SK-N-SH (cell line): ENCODE results near the gene AP4M1. TPM values are rescaled to one million over a fixed set of nuclear protein-coding genes. Genes with fewer than 3 reads are reported as not detected.

Experiments
- CTCF ChIA-PET: fragments of 300-600, 350-600 bp; formaldehyde crosslinking; extraction: SDS; loops from one replicate; lab custom pipeline; 2021; lab: Yijun Ruan, JAX
- POLR2A ChIA-PET: fragments of 350-600 bp; sonication (Branson Sonifier 250); formaldehyde crosslinking; extraction: SDS; loops from one replicate; lab custom pipeline; 2020; ENCODE audit warnings: antibody characterized with exemption, inconsistent platforms; lab: Yijun Ruan, JAX
- DNase-seq: peaks from one replicate; pipeline ENCODE4 v3.0.0; 2012
- H2AFZ ChIP-seq: fragments of 200-600 bp; sonication (generic); 2 replicates; pipeline ENCODE4 v1.8.1; 2016; ENCODE audit warnings: antibody characterized with exemption, mild to moderate bottlenecking, low read depth
- H3F3A ChIP-seq: fragments of 200-600 bp; sonication (generic); replicated peaks from 2 replicates; pipeline ENCODE3; 2016; ENCODE audit warnings: antibody characterized with exemption, mild to moderate bottlenecking; ENCODE audit not compliant: insufficient read depth
- H3K27ac ChIP-seq, 2 experiments: fragments of 200-500 bp in 1 of 2; fragments of 200-600 bp in 1 of 2; sonication (Bioruptor generic) in 1 of 2; sonication (generic), shearing (Covaris generic) in 1 of 2; 2 replicates each; pipeline versions ENCODE4 v1.5.1 to v1.6.1; 2014 to 2016; ENCODE audit warnings: low read depth in 2 of 2, inconsistent platforms in 1 of 2, low read length in 1 of 2, mild to moderate bottlenecking in 1 of 2, mixed read lengths in 1 of 2
- H3K27me3 ChIP-seq: fragments of 200-600 bp; sonication (generic), shearing (Covaris generic); 2 replicates; pipeline ENCODE4 v1.6.1; 2016; ENCODE audit warnings: mixed run types; ENCODE audit not compliant: insufficient read depth
- H3K36me3 ChIP-seq, 2 experiments: fragments of 200-500 bp in 1 of 2; fragments of 200-600 bp in 1 of 2; sonication (Bioruptor generic) in 1 of 2; sonication (generic) in 1 of 2; replicated peaks in 1 of 2; 2 replicates each; pipeline versions ENCODE3 to v1.5.1; 2014 to 2016; ENCODE audit warnings: low read length in 1 of 2, mild to moderate bottlenecking in 1 of 2; ENCODE audit not compliant: insufficient read depth in 2 of 2, control insufficient read depth in 1 of 2
- H3K4me1 ChIP-seq, 2 experiments: fragments of 200-500 bp in 1 of 2; fragments of 200-600 bp in 1 of 2; sonication (Bioruptor generic) in 1 of 2; sonication (generic), shearing (Covaris generic) in 1 of 2; 2 replicates each; pipeline versions ENCODE4 v1.5.1 to v1.6.1; 2014 to 2016; ENCODE audit warnings: low read depth in 1 of 2, low read length in 1 of 2, mixed run types in 1 of 2; ENCODE audit not compliant: insufficient read depth in 2 of 2, control insufficient read depth in 1 of 2
- H3K4me2 ChIP-seq: fragments of 200-600 bp; sonication (generic), shearing (Covaris generic); 2 replicates; pipeline ENCODE4 v1.6.1; 2017; ENCODE audit warnings: mixed run types
- H3K4me3 ChIP-seq, 2 experiments: fragments of 200-500 bp in 1 of 2; fragments of 200-600 bp in 1 of 2; sonication (Bioruptor generic) in 1 of 2; sonication (generic), shearing (Covaris generic) in 1 of 2; 2 replicates each; pipeline versions ENCODE4 v1.5.1 to v1.8.1; 2014 to 2016; ENCODE audit warnings: low read depth in 2 of 2, inconsistent platforms in 1 of 2, low read length in 1 of 2, mild to moderate bottlenecking in 1 of 2, mixed read lengths in 1 of 2, moderate library complexity in 1 of 2
- H3K79me2 ChIP-seq: fragments of 200-600 bp; sonication (generic); 2 replicates; pipeline ENCODE4 v1.8.1; 2017; ENCODE audit warnings: mild to moderate bottlenecking; ENCODE audit not compliant: insufficient read depth
- H3K9ac ChIP-seq: fragments of 200-600 bp; sonication (generic); 2 replicates; pipeline ENCODE4 v1.6.1; 2017; ENCODE audit warnings: mixed run types
- H3K9me2 ChIP-seq: fragments of 200-600 bp; sonication (generic); 2 replicates; pipeline ENCODE4 v1.6.1; 2017; ENCODE audit warnings: mixed run types
- H3K9me3 ChIP-seq: fragments of 200-600 bp; sonication (generic); 2 replicates; pipeline ENCODE4 v1.6.1; 2017; ENCODE audit warnings: mixed run types, mild to moderate bottlenecking, moderate library complexity
- H4K20me1 ChIP-seq: fragments of 200-600 bp; sonication (generic); 2 replicates; pipeline ENCODE4 v1.6.1; 2017; ENCODE audit warnings: mild to moderate bottlenecking, mixed run types; ENCODE audit not compliant: insufficient read depth
- EP300 ChIP-seq, 2 experiments: IDR thresholded peaks; 2 replicates each; pipeline versions ENCODE4 v1.4.0 to v1.6.1; 2012; ENCODE audit warnings: borderline replicate concordance in 1 of 2, low read depth in 1 of 2, low read length in 1 of 2
- GABPA ChIP-seq: IDR thresholded peaks from 2 replicates; pipeline ENCODE4 v1.4.0; 2012; ENCODE audit warnings: low read depth, mild to moderate bottlenecking
- GATA2 ChIP-seq: sonication (generic); formaldehyde crosslinking; IDR thresholded peaks from 2 replicates; pipeline ENCODE4 v1.5.0; 2020; ENCODE audit warnings: mild to moderate bottlenecking, missing genetic modification reagents
- MEF2A ChIP-seq: IDR thresholded peaks from 2 replicates; pipeline ENCODE4 v1.4.0; 2012; ENCODE audit warnings: low read depth, borderline replicate concordance
- NFIC ChIP-seq: IDR thresholded peaks from 2 replicates; pipeline ENCODE4 v1.4.0; 2012; ENCODE audit warnings: borderline replicate concordance
- POLR2AphosphoS5 ChIP-seq: IDR thresholded peaks from 2 replicates; pipeline ENCODE4 v1.6.1; 2012; ENCODE audit warnings: low read depth, low read length
- RAD21 ChIP-seq: IDR thresholded peaks from 2 replicates; pipeline ENCODE4 v1.6.1; 2012; ENCODE audit warnings: mild to moderate bottlenecking, low read length
- RCOR1 ChIP-seq: fragments of 150-350 bp; IDR thresholded peaks from 2 replicates; pipeline ENCODE4 v1.6.1; 2017; ENCODE audit warnings: antibody characterized with exemption, low read length
- RXRA ChIP-seq: IDR thresholded peaks from 2 replicates; pipeline ENCODE4 v1.4.0; 2012; ENCODE audit warnings: low read depth, mild to moderate bottlenecking, borderline replicate concordance
- SMC3 ChIP-seq: IDR thresholded peaks from 2 replicates; pipeline ENCODE4 v1.6.1; 2012; ENCODE audit warnings: low read depth, low read length, improper control_type of control experiment
- TEAD4 ChIP-seq: IDR thresholded peaks from 2 replicates; pipeline ENCODE4 v1.4.0; 2012; ENCODE audit warnings: mild to moderate bottlenecking, borderline replicate concordance; ENCODE audit not compliant: insufficient read depth
- YY1 ChIP-seq: IDR thresholded peaks from 2 replicates; pipeline ENCODE4 v1.4.0; 2012; ENCODE audit warnings: low read depth, mild to moderate bottlenecking
- WGBS: methylation state at CpG from one replicate; pipeline ENCODE4 v1.1.6; 2017; ENCODE audit warnings: low lambda C conversion rate; 5-methylcytosine and 5-hydroxymethylcytosine counted together
- polyA plus RNA-seq, 3 experiments: library from polyadenylated mRNA; depleted of rRNA; stranded (reverse); fragments of >200 nt; gene quantifications; 2 replicates each; pipeline ENCODE4 v1.2.3, GENCODE V29; 2012
- TF ChIP-seq, protein P1 (sequence below): fragments of 200-600 bp; sonication (generic); IDR thresholded peaks from 2 replicates; pipeline ENCODE4 v1.6.1; 2017; ENCODE audit warnings: antibody characterized with exemption, mild to moderate bottlenecking, moderate library complexity
- TF ChIP-seq, protein P2 (sequence below): IDR thresholded peaks from 2 replicates; pipeline ENCODE4 v1.4.0; 2012; ENCODE audit warnings: low read depth, borderline replicate concordance
- TF ChIP-seq, protein P3 (sequence below): fragments of 150-350 bp; IDR thresholded peaks from 2 replicates; pipeline ENCODE4 v1.6.1; 2017; ENCODE audit warnings: antibody characterized with exemption, low read length, low read depth, borderline replicate concordance
- TF ChIP-seq, protein P4 (sequence below): IDR thresholded peaks from 2 replicates; pipeline ENCODE4; 2012
- TF ChIP-seq, protein P5 (sequence below): IDR thresholded peaks from 2 replicates; pipeline ENCODE4 v1.4.0; 2012; ENCODE audit warnings: low read depth, borderline replicate concordance

Gene AP4M1
- polyA plus RNA-seq, 1 of the 3 experiments (the other 2 are of a cell fraction), result 35.0 TPM

DNA sequence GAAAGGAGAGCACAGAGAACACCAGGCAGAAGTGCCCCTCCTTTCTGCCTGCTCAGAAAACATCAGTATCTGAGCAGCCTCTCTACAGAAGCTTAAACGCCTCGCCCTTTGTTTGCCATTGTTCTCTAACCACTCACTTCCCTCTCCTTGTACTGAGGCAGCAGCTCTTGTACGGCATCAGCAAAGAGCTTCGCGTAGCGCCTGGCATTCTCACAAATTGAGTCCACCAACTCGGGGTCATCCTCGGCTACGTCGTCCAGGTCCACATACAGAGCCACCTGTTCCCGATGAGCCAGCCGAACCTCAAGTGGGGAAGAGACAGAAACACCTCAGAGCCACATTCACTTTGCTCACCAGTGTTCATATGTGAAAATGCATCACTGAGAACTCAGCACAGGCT is 2.0 kb upstream of the AP4M1 start:
- Histone ChIP-seq H2AFZ (no peak overlapping the region), H3K36me3 (peaks cover 48 to 60% of the 10 kb centered on the region in 2 experiments), H3K4me2 (peak overlapping the region; percentile 100), H4K20me1 (peaks cover 7% of the 10 kb centered on the region), H3K9me2 (no peaks in the 10 kb centered on the region), H3F3A (peaks cover 49% of the 10 kb centered on the region), H3K9ac (peak overlapping the region; percentile 98), H3K27ac (peak overlapping the region; percentile 86 to 95; a peak in 3 of 4 replicates), H3K4me3 (peak overlapping the region; percentile 70 to 99), H3K27me3 (no peaks in the 10 kb centered on the region), H3K4me1 (peaks cover 24 to 45% of the 10 kb centered on the region in 2 experiments), H3K79me2 (peaks cover 81% of the 10 kb centered on the region), H3K9me3 (no peaks in the 10 kb centered on the region)
- WGBS, result 42% methylated on average over 12 of the region's 12 CpGs
- ChIA-PET CTCF (interaction anchor here (1.3 to 5.4 kb wide), 5 partner anchors 17 to 32 kb away, joined by 3 to 74 read pairs (median 5); partner anchors contain the start of genes CNPY4 and ZNF3), POLR2A (interaction anchor here (3.7 to 4.2 kb wide), 3 partner anchors 9 to 84 kb away, joined by 20 to 98 read pairs (median 70); partner anchors contain the start of genes COPS6, MBLAC1 and ZKSCAN1)
- TF ChIP-seq GABPA, result no peak
- TF ChIP-seq RAD21, result no peak
- no peak for TF ChIP-seq YY1
- TF ChIP-seq, protein P1, sequence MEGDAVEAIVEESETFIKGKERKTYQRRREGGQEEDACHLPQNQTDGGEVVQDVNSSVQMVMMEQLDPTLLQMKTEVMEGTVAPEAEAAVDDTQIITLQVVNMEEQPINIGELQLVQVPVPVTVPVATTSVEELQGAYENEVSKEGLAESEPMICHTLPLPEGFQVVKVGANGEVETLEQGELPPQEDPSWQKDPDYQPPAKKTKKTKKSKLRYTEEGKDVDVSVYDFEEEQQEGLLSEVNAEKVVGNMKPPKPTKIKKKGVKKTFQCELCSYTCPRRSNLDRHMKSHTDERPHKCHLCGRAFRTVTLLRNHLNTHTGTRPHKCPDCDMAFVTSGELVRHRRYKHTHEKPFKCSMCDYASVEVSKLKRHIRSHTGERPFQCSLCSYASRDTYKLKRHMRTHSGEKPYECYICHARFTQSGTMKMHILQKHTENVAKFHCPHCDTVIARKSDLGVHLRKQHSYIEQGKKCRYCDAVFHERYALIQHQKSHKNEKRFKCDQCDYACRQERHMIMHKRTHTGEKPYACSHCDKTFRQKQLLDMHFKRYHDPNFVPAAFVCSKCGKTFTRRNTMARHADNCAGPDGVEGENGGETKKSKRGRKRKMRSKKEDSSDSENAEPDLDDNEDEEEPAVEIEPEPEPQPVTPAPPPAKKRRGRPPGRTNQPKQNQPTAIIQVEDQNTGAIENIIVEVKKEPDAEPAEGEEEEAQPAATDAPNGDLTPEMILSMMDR, result no peak
- no peak for TF ChIP-seq EP300 (IDR thresholded peaks at IDR 0.05; ENCODE audit: borderline replicate concordance in 1 of 2, low read depth in 1 of 2, low read length in 1 of 2)
- no peak for TF ChIP-seq TEAD4
- TF ChIP-seq, protein P2, sequence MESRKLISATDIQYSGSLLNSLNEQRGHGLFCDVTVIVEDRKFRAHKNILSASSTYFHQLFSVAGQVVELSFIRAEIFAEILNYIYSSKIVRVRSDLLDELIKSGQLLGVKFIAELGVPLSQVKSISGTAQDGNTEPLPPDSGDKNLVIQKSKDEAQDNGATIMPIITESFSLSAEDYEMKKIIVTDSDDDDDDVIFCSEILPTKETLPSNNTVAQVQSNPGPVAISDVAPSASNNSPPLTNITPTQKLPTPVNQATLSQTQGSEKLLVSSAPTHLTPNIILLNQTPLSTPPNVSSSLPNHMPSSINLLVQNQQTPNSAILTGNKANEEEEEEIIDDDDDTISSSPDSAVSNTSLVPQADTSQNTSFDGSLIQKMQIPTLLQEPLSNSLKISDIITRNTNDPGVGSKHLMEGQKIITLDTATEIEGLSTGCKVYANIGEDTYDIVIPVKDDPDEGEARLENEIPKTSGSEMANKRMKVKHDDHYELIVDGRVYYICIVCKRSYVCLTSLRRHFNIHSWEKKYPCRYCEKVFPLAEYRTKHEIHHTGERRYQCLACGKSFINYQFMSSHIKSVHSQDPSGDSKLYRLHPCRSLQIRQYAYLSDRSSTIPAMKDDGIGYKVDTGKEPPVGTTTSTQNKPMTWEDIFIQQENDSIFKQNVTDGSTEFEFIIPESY, result no peak
- TF ChIP-seq, protein P3, sequence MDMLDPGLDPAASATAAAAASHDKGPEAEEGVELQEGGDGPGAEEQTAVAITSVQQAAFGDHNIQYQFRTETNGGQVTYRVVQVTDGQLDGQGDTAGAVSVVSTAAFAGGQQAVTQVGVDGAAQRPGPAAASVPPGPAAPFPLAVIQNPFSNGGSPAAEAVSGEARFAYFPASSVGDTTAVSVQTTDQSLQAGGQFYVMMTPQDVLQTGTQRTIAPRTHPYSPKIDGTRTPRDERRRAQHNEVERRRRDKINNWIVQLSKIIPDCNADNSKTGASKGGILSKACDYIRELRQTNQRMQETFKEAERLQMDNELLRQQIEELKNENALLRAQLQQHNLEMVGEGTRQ, result no peak
- TF ChIP-seq RXRA, result no peak
- no peak for TF ChIP-seq SMC3
- no peak for TF ChIP-seq NFIC
- no peak for TF ChIP-seq RCOR1
- TF ChIP-seq, protein P4, sequence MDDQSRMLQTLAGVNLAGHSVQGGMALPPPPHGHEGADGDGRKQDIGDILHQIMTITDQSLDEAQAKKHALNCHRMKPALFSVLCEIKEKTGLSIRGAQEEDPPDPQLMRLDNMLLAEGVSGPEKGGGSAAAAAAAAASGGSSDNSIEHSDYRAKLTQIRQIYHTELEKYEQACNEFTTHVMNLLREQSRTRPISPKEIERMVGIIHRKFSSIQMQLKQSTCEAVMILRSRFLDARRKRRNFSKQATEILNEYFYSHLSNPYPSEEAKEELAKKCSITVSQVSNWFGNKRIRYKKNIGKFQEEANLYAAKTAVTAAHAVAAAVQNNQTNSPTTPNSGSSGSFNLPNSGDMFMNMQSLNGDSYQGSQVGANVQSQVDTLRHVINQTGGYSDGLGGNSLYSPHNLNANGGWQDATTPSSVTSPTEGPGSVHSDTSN, result no peak
- TF ChIP-seq POLR2AphosphoS5, result no peak
- TF ChIP-seq GATA2 (CRISPR knock-in tag), result no peak
- no peak for TF ChIP-seq MEF2A
- TF ChIP-seq, protein P5, sequence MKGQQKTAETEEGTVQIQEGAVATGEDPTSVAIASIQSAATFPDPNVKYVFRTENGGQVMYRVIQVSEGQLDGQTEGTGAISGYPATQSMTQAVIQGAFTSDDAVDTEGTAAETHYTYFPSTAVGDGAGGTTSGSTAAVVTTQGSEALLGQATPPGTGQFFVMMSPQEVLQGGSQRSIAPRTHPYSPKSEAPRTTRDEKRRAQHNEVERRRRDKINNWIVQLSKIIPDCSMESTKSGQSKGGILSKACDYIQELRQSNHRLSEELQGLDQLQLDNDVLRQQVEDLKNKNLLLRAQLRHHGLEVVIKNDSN, result no peak
- DNase-seq, result no peak
